SKM-1 (cell line): ENCODE results near the gene SYNE3.

ENCODE experiments used
- DNase-seq: peaks from one replicate; lab custom pipeline; 2025; ENCODE audit not compliant: unreplicated experiment; lab: John Stamatoyannopoulos, UW

SYNE3 gene

DNA sequence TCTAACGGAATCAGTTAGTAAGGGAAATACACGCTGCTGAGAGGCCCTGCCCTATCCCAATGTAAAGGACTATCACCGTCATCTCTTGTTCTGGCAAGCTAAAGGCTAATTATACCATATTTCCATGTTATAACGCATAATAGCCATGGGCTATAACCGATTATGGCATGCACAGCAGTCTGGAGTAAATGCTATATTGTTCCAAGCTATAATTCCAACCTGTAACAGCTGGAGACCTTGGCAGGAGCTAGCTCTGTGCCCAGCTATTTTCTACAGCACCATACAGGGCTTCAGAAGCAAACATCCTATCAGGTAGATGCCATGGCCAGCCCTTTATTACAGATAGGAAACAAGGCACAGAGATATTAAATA lies 26.3 kb downstream of the SYNE3 start:
- DNase-seq: no peak

DNA sequence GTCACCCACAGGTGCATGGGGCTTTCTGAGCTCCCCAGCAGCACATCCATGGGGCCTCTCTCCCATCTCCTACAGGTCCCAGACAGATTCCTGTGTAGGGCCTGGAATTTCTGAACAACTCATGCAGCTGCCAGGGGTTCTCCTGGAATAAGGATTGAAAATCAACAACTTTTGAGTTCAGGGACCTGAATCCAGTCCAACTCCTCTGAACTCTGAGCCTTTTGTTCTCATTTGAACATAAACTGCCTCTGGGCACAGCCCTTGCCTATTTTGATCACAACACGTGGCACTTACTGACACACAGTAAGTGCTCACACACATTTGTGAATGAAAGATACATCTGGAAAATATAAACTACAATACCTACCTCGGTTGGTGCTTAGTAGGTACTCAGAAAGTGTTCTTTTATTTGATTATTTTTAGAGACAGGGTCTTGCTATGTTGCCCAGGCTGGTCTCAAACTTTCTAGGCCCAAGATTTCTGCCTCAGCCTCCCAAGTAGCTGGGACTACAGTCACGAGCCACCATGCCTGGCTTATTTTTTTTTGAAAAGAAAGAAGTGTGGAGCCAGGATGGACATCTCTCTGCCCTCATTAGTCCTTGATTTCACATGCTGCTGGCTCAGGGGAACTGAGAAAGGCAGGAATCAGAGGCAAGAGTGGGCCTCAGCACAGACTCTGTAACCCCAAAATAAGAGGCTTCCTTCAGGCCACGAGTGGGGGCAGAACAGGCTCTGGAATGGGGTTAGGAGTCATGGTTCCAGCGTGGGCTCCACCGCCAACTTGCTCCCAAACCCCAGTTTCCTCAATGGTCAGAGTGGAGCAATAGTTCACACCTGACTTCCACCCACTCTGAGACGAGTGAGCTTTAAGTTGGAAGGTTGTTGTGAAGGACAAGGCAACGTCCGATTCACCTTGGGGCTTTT lies 27.0 kb downstream of the SYNE3 start:
- no peak for DNase-seq

DNA sequence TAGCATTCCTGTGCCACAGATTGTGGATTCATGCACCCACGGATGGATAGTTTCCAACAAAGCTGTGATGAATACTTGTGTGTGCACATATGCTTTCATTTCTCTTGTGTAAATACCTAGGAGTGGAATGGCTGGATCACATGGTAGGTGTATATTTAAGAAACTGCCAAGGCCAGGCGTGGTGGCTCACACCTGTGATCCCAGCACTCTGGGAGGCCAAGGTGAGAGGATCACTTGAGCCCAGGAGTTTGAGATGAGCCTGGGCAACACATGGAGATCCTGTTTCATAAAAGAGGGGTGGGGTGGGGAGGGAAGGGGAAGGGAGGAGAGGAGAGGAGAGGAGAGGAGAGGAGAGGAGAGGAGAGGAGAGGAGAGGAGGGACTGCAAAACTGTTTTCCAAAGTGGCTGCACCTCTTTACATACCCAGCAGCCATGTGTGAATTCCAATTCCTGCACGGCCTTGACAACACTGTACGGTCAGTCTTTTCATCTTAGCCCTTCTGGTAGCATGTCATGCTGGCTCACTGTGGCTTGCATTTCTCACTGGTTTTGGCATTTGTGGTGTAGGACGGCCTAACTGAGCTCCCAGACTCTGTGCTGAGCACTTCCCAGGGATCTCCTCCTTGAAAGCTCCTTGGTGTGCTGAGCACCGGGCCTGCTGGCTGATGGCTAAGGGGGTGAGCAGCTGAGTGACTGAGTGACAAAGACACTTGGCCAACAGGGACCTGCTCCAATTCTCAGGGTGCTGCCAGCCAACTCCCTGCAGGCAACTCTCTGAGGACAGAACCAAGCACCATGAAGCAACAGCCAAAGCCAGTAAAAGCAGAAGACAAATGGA lies 27.9 kb downstream of the SYNE3 start:
- DNase-seq: no peak

DNA sequence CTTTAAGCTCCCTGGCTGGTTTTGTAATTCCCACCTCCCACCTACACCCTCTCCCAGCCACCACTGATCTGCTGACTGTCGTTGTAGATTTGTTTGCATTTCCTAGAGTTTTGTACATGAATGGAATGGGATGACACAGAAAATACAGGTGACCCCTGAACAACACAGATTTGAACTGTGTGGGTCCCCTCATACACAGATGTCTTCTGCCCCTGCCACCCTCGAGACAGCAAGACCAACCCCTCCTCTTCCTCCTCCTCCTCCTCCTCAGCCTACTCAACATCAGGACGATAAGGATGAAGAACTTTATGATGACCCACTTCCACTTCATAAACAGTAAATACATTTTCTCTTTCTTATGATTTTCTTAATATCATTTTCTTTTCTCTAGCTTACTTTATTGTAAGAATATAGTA lies 28.8 kb downstream of the SYNE3 start:
- no peak for DNase-seq

DNA sequence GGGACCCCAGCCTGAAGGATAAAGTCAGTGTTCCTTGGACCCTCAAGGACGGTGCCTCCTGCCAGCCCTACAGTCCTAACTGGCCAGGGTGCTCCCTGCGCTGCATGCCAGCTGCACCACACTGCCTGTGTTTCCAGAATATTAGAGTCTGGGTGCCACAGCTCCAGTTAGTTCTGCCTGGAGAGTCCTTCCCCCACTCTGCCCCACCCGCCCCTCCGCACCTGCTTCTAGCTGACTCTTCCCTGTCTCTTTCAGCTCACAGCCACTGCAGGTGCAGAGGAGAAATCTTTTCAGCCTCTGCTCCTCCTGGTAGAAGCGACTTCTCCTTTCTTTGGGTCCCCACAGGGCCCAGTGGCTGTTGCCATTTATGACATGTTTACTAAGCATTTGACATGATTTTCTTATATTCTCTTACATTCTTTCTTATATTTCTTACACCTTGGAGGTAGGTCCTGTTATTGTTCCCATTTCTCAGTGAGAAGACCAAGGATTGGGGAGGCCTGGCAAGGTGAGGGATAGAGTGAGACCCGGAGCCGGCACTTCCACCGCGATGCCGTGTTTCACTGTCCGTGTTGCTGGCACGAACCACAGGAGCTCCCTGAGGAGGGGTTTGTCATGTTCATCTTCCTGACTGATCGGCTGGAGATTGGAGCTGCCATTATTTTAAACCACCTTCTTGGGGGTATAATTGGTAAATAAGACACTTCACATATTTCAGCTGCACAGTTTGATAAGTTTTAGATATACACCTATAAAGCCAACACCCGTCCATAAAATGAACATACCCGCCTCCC lies 29.4 kb downstream of the SYNE3 start:
- no peak for DNase-seq

DNA sequence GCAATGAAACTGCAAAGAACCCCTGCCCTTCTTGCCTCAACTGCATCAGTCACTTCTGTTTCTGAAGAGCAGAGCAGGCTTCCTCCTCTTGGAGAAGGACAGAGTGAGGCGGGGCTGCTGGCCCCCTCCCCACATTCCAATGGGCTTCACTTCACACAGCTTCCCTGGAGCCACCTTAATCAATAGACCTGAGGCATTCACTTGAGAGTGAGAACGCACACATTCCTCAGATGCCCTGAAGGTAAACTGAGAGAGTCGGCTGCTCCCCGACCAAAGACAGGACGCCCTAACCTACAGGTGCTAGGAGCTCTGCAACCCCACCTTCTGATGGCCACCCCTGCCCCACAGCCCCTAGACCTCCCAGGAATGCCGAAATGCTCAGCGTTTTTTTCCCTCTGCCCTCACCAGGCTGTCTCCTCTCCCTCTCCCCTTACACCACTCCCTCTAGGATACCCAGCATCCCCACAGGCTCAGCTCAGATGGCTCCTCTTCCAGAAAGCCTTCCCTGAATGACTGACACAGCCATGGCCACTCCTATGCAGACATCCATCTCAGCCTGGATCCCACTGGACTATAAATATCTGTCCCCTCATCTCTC lies 31.1 kb downstream of the SYNE3 start:
- no peak for DNase-seq

DNA sequence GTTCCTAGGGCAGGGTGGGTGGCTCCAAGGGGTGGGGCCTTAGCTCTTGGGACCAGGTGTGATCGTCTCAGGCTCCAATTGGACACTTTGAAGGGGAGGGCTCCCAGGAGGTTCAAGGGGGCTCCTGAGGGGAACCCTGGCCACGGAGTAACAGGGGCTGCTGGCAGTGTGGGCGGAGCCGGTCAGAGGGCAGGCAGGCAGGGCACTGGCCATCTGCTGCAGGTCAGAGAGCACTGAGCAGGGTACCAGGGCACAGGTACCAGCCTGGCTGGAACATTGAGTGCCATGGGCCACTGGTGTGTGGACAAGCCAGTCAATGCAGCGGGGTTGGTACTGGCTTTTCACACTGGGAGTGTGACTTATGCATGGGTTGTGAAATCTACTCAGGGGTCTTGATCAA lies 32.2 kb downstream of the SYNE3 start:
- no peak for DNase-seq

DNA sequence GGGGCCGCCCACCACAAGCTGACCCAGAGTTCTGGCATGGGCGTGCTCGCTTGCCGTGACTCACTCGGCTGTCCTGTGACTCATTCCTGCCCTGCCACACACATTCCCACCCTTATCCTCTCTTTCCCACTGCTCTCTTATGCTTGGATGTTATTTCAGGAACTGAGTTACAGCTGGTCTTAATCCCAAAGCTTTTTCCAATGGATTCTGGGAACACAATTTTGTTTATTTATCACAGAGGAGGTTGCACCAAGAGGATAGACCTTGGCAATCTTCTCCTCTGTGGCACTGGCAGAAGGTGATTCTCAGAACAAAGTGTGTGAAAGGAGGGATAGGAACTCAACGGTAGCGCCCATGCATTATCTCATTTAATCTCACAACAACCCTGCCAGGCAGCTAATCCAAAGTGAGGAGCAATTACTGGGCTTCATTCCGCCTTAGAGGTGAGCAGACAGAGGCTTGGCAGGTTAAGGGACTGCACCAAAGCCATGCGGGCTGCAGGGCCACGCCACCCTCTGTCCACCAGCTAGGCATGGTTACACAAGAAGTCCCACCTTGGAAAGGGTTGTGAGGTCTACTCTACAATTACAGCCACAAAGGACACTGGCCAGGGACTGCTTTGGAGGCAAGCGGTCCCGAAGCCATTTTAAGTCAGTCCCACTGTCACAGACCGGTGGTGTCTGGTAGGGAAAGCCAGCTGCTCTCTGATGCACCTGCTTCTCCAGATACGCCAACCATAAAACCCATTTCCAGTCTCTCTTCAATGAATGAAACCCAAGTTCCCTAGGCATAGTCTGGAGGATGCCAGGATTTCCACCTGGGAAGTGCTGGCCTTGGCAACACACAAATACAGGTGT lies 32.9 kb downstream of the SYNE3 start:
- DNase-seq: no peak

DNA sequence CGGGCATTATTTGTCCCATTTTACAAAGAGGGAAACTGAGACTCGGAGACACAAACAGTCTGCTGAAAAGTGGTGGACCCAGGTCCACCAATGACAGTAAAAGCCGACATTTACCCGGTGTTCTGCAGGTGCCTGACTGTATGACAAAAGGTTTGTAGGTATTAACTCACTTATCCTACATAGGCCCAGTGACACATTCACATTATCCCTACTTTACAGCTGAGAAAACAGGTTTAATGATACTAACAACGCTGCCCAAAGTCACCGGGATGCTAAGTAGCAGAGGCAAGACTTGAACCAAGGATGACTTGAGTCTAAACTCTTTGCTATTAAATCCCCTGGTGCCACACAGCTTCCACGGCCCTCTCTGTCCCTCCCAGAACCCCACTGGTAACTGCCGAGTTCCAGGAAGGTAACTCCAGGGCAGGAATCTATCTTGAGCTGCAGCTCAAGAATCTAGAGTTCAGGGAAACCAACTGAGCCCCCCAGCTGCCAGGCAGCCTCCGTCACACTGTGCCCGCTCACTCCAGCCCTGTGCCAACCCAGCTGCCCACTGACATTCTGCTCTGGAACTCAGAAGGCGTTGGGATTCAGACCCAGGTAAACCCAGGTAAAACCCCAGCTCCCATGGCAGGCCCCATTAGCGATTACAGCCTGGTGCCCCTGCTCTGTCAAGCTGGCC lies 33.7 kb downstream of the SYNE3 start:
- DNase-seq: no peak

DNA sequence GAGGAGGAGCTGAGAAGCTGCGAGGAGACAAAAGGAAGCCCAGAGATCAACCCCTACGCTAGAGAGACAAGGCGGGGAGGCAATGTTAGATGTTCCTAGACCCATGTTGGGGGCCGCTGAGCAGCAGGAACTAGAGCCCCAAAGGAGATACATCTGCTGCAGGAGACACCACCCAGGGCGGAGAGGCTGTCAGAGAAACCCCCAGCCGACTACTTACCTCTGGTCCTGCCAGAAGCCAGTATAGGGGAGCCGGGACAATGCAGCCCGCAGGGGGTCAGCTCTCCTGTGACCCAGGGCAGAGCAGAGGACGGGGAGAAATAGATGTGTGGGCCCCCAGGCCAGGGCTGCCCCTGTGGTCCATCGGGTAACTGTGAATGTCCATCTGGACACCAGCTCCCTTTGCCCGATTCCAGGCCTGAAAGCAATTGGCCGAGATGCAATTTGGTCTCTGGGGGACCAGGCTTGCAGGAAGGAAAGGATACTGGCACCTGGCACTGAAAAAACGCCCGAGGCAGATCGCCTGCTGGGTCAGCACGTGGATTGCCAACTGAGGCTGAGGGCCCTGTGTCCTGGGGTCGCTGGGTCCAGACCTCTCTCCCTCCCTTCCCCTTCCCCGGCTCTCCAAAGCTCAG lies 34.9 kb downstream of the SYNE3 start:
- no peak for DNase-seq

DNA sequence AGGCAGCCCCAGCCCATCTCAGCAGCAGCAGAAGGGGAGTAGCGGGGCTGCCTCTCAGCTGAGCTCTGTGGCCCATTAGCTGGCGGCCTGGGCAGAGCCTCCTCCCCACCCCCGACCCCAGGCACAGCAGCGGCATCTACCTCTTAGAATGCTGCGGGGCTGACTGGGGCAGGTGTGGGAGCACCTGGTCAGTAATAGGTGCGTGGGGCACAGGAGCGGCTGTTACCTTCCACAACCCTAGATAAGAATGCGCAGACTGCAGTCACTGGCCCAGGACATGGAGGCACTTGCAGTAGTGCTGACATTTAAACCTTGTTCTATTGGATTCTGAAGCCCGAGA lies 35.6 kb downstream of the SYNE3 start:
- no peak for DNase-seq

DNA sequence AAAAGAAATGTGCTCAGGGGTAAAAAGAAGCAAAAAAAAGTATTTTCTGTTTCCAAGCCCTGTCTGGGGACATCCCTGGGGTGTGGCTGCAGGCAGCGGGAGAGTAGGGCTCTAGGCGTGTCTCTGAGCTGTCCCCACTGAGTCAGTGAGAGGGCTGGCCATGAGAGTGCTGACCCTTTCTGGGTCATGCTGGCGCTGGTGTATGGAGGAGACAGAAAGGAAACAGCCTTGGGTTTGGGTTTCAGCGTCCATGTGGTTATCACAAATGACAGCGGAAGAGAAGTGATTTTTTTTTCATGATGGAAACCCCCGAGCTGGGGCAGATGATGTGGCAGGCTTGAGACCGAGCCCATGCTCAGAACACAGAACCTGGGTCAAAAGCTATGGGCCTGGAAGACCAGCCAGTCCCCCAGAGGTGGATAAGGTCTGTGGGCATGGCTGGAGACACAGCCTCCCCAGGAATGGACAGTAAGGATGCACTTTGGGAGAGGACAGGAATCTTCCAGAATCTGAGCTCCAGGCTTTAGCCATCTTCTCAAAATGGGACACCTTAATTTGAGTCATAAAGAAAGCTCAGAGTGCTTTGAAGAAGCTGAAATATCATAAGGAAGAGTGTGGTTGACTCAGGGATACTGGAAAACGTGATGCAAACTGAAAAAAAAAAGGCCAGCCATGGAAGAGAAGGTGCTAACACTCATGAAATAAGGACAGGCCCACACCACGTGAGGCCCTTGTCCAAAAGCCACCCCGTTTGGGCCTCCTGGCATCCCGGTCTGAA lies 36.2 kb downstream of the SYNE3 start:
- no peak for DNase-seq

DNA sequence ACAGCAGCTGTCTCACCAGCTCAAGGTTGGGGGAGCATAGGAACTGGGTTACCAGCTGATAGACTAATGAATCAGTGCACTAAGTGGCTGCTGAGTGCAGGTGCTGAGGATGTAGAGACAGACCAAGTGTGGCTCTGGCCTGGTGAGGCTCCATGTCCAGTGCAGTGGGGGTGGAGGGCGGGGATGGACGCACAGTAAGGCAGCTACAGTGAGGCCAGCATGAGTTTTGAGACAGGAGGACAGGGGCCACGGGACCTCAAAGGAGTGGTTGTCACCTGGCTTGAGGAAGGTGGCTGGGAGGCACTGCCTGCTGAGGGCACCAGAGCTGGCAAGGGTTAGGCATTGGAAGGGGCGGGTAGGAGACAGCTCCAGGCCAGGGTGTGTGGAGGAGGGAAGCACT lies 37.0 kb downstream of the SYNE3 start:
- no peak for DNase-seq

DNA sequence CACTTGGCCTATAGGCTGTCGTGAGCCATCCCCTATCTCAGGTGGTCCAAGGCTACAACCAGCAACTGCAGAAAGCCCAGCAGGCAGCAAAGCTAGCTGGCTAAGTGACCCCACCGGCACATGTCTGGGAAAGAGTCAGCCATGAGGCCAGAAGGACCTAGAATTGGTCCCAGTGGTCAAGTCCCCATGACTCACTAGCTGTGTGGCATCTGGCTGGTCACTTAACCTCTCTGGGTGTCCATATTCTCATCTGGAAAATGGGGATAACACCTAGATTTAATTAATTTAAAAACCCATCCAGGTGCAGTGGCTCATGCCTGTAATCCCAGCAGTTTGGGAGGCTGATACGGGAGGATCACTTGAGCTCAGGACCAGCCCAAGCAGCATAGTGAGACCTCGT lies 37.6 kb downstream of the SYNE3 start:
- no peak for DNase-seq

DNA sequence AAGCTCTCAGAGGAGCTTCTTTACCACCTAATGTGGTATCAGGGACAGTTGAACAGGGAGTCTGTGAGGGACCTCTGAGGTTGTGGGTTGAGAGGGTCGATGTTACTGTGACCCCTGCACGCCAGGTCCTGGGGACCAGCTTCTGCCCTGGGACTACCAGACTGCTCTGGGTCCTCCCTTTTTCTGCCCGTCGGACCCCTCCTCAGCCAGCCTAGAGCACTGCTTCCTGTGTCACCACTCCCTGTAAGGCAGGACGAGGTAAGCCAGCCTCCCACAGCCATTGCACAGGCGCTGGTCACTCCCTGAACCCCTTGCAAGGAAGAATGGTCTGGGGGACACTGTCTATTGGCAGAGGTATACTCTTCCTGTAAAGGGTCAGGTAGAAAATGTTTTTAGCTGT lies 38.1 kb downstream of the SYNE3 start:
- no peak for DNase-seq

DNA sequence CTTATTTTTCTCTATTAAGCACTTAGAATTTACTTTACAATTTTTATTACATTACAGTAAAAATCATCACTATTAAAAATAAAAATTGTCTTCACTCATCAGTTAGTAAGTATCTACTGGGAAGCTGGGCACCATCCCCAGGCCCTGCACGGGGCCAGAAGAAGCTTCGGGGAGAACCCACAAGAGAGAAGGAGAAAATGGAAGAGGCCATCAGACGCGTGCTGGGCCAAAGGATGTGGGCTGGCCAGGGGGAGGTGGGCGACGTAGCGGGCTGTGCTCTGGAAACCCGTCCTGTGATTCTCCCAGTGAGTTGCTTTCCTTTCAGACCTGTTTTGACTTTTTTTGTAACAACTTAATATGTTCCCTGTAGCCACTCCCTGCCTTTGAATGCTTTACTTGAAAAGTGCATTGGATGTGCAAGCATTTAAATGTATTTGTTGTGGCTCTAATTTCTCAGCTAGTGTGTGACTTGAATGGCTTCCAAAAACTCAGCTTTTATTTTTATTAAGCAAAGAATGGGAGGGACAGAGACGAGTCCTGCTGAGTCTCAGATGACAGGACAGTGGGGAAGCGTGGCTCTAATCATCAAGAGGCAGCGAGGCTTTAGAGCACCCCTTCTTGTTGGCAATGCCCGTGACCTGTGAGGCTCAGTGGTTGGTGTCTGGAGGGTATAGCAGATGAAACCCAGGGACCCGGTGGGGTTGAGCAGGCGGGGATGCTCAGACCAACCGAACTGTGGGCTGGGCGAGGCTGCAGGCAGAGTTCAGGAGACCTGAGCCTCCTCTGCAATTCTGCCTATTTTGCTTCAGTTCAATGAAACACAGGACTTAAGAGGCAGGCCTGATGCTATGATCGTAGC lies 38.8 kb downstream of the SYNE3 start:
- DNase-seq: no peak

DNA sequence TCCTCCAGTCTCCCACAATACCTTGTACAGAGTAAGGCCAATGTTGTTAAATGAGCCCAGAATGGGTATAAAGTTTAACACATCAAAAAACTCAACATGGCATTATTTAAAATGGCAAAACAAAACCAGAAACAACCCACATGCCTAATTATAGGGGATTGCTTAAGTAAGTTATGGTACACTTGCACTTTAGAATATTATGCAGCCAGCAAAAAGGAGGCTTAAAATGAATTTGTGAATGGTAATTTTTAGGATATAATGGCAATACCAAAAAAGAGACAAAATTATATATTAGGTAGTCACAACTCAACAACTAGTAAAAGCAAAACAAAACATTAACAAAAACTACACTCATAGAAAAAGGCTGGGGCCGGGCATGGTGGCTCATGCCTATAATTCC lies 39.7 kb downstream of the SYNE3 start:
- DNase-seq: no peak
